Calu3 (cell line): Measurements from ENCODE around the gene PTPRN2. TPM values are rescaled to one million over a fixed set of nuclear protein-coding genes. Genes with fewer than 3 reads are reported as not detected.
"Not testable (repeated sequence)": the region's sequence is repeated elsewhere in the genome, so short reads cannot be mapped to it uniquely, and the experiment has no call there.

ENCODE experiments used
- BruUV-seq: library from RNA; stranded (reverse); fragments of 400-500 nt; replicated peaks from 2 replicates; lab custom pipeline; 2021; lab: Mats Ljungman, UMichigan
- CTCF ChIA-PET: fragments of 300-600 bp; sonication (Branson Sonifier 250); formaldehyde crosslinking; loops from one replicate; lab custom pipeline; 2022; ENCODE audit warnings: antibody characterized with exemption; lab: Charles Lee
- DNase-seq: peaks from one replicate; pipeline ENCODE4 v3.0.0; 2022
- H3K27ac Mint-ChIP-seq: one replicate; pipeline ENCODE4 v1.8.0; 2022; ENCODE audit warnings: mixed read lengths; ENCODE audit not compliant: unreplicated experiment
- H3K27me3 Mint-ChIP-seq: one replicate; pipeline ENCODE4 v1.8.0; 2022; ENCODE audit warnings: mixed read lengths; ENCODE audit not compliant: unreplicated experiment
- H3K36me3 Mint-ChIP-seq: one replicate; pipeline ENCODE4 v1.8.0; 2022; ENCODE audit warnings: mild to moderate bottlenecking, moderate library complexity, mixed read lengths; ENCODE audit not compliant: insufficient read depth, unreplicated experiment
- H3K4me1 Mint-ChIP-seq: one replicate; pipeline ENCODE4 v1.8.0; 2022; ENCODE audit warnings: mild to moderate bottlenecking, low read depth, mixed read lengths; ENCODE audit not compliant: unreplicated experiment
- H3K4me3 Mint-ChIP-seq: one replicate; pipeline ENCODE4 v1.8.0; 2022; ENCODE audit warnings: mild to moderate bottlenecking, low read depth, moderate library complexity, mixed read lengths; ENCODE audit not compliant: unreplicated experiment
- H3K9me3 Mint-ChIP-seq: one replicate; pipeline ENCODE4 v1.8.0; 2022; ENCODE audit warnings: low read depth, mixed read lengths; ENCODE audit not compliant: unreplicated experiment
- CTCF ChIP-seq: fragments of 200-600 bp; IDR thresholded peaks from one replicate; pipeline ENCODE4 v1.8.0; 2022; ENCODE audit warnings: antibody characterized with exemption; ENCODE audit not compliant: unreplicated experiment
- intact Hi-C: fragments of 100-400 bp; cut with micrococcal nuclease; formaldehyde crosslinking; loops from one replicate; pipeline ENCODE4 v1.10.0; 2022; ENCODE audit not compliant: unreplicated experiment
- total RNA-seq: library from RNA; stranded (reverse); gene quantifications from 2 replicates; pipeline ENCODE4 v1.2.3, GENCODE V29; 2022

Gene PTPRN2
- total RNA-seq, 1 experiment from 2014 or later, result 2.0 TPM

- H3K4me3 Mint-ChIP-seq, result no peak overlapping the region
- CTCF ChIA-PET, result no interaction called here
- no peak for DNase-seq
- H3K36me3 Mint-ChIP-seq, result no peaks in the 10 kb centered on the region
- peaks cover 9% of the 10 kb centered on the region for H3K9me3 Mint-ChIP-seq
- intact Hi-C loops, result no loop called here
- no peaks in the 10 kb centered on the region for H3K4me1 Mint-ChIP-seq
- BruUV-seq, result no TSS peak
- H3K27ac Mint-ChIP-seq, result no peak overlapping the region
- TF ChIP-seq CTCF, result no peak
- H3K27me3 Mint-ChIP-seq, result no peaks in the 10 kb centered on the region
Observed at GRCh38 chr7:157735826-157736225, 851.8 kb downstream of the PTPRN2 start.

DNA sequence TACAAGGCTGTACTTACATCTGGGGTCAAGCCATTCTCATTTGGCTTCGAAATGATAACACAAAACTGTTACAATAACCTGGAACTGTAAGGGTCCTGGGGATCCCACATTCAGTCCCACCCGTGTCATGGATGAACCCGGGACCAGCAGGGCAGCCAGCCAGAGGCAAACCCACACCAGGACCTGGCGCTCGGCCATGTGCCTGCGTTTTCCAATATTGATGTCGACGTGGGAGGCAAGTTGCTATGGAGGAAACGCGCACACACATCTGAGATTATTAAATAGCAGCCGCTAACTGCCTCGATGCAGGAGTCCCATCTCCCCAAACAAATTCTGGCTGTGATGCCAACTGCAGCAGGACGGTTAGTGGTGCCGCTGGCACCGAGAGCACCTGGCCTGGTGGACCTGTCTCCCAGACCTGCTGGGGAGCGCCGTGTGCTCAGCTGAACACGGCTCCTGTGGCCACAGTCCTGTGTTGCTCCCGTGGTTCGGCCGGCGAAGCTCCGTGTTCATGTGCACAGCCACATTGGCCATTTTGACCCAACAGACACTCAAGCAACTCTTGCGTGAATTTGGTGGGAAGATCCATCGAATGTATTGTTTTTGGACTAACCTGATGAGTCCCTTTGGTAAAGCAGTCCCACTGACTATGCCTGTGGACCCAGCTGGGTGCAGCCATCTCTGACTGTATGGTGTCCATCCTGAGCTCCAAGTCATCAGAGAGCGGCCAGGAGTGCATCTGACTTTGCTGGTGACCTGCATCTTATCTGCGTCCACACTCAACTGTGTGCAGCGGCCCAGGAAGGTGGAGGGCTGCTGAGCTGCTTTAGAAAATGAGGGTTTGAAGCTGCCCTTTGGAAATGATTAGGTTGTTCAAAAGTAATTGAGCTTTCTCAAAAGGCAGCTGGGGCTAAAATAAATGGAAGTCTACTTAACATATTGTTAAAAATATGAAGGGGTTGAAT lies 852.7 kb downstream of the PTPRN2 start:
- intact Hi-C loops, result no loop called here
- CTCF ChIA-PET, result no interaction called here
- peaks cover 9% of the 10 kb centered on the region for H3K9me3 Mint-ChIP-seq
- TF ChIP-seq CTCF, result no peak
- H3K4me1 Mint-ChIP-seq, result no peaks in the 10 kb centered on the region
- H3K27me3 Mint-ChIP-seq, result no peaks in the 10 kb centered on the region
- H3K4me3 Mint-ChIP-seq, result no peak overlapping the region
- no peak overlapping the region for H3K27ac Mint-ChIP-seq
- no TSS peak for BruUV-seq
- DNase-seq, result no peak
- H3K36me3 Mint-ChIP-seq, result no peaks in the 10 kb centered on the region

GRCh38 chr7:157733760-157734395 lies 853.7 kb downstream of the PTPRN2 start:
- H3K27me3 Mint-ChIP-seq, H3K4me3 Mint-ChIP-seq, H3K9me3 Mint-ChIP-seq: not testable (repeated sequence)

DNA sequence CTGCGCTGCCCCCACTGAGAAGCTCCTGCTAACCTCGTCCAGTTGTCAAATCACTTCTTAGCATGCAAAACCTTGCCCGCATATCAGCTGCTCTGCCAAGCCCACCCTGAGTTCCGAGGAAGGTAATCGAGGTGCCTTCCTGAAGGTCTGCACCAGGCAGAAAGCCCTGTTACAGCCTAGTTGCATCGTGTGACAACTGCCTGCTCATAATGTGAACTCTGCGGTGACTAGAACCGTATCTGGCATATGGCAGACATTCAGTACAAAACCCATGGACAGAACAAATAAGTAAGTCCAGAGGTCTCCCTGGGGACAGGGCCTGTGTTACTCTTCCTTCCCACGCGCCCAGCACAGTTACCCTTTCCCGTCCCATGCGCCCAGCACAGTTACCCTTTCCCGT lies 856.5 kb downstream of the PTPRN2 start:
- H3K27me3 Mint-ChIP-seq, result no peaks in the 10 kb centered on the region
- no TSS peak for BruUV-seq
- no peak overlapping the region for H3K27ac Mint-ChIP-seq
- intact Hi-C loops, result no loop called here
- DNase-seq, result no peak
- H3K4me1 Mint-ChIP-seq, result no peaks in the 10 kb centered on the region
- no peak for TF ChIP-seq CTCF
- CTCF ChIA-PET, result no interaction called here
- H3K4me3 Mint-ChIP-seq, result no peak overlapping the region
- peaks cover 8% of the 10 kb centered on the region for H3K9me3 Mint-ChIP-seq
- no peaks in the 10 kb centered on the region for H3K36me3 Mint-ChIP-seq

More at GRCh38 chr7:157733760-157734395, 853.7 kb downstream of the PTPRN2 start:
- H3K36me3 Mint-ChIP-seq, CTCF ChIA-PET, DNase-seq, intact Hi-C loops, H3K27ac Mint-ChIP-seq, H3K4me1 Mint-ChIP-seq, BruUV-seq: not testable (repeated sequence)
